ENCODE measurements around the gene ADAMTS14. TPM values are rescaled to one million over a fixed set of nuclear protein-coding genes. Genes with fewer than 3 reads are reported as not detected.

ADAMTS14 gene
- total RNA-seq, 1 experiment from 2014 or later = 1.6 TPM

DNA sequence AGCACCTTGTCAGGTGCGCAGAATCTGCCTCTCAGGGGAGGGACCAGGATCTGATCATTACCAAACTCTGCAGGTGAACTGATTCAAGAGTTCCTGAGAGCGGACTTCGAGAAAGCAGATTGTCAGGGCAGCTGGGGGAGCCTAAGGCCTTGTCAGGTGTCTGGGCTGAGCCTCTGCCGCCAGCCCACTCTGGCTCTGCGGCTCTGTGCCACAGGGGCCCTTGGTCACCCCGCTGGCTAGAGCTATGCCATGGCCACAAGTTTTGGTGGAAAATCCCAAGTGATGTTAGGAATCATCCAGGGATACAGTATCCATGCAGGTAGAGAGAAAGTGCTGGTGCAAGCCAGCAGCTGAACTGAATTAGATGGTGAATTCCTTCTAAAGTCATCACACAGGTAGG, 4.2 kb downstream of the ADAMTS14 start:
- no peak for DNase-seq
- TF ChIP-seq, protein P1, sequence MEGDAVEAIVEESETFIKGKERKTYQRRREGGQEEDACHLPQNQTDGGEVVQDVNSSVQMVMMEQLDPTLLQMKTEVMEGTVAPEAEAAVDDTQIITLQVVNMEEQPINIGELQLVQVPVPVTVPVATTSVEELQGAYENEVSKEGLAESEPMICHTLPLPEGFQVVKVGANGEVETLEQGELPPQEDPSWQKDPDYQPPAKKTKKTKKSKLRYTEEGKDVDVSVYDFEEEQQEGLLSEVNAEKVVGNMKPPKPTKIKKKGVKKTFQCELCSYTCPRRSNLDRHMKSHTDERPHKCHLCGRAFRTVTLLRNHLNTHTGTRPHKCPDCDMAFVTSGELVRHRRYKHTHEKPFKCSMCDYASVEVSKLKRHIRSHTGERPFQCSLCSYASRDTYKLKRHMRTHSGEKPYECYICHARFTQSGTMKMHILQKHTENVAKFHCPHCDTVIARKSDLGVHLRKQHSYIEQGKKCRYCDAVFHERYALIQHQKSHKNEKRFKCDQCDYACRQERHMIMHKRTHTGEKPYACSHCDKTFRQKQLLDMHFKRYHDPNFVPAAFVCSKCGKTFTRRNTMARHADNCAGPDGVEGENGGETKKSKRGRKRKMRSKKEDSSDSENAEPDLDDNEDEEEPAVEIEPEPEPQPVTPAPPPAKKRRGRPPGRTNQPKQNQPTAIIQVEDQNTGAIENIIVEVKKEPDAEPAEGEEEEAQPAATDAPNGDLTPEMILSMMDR (conservative IDR thresholded peaks at IDR 0.05) = no peak
- no peak overlapping the region for H3K23ac ChIP-seq (ENCODE audit: insufficient read length, low read depth, low read length)
- Mint-ChIP-seq H3K27me3 (ENCODE audit: low read depth) (peaks cover 19% of the 10 kb centered on the region), H3K9me3 (no peaks in the 10 kb centered on the region; a peak in 2 of 5 replicates), H3K4me3 (no peak overlapping the region), H3K4me1 (peaks cover 24 to 29% of the 10 kb centered on the region in 2 experiments), H3K36me3 (ENCODE audit: insufficient read depth in 1 of 3, low read depth in 3 of 3) (no peaks in the 10 kb centered on the region; a peak in 3 of 7 replicates), H3K27ac (no peak overlapping the region)
- H3K4me2 ChIP-seq (ENCODE audit: insufficient read depth, insufficient read length, low read length) = no peak overlapping the region
- peaks cover 5% of the 10 kb centered on the region for H3K23me2 ChIP-seq (ENCODE audit: insufficient read length, low read depth, low read length, poor library complexity, severe bottlenecking)
- no peak overlapping the region for H2BK15ac ChIP-seq (ENCODE audit: low read depth, low read length)
- H3K9ac ChIP-seq (ENCODE audit: extremely low read depth, insufficient read length, low read length) = no peak overlapping the region
- no peak overlapping the region for H2BK5ac ChIP-seq (ENCODE audit: insufficient read length, low read length)
- H4K5ac ChIP-seq (ENCODE audit: insufficient read length, low read depth, low read length) = no peak overlapping the region
- no peak overlapping the region for H3K56ac ChIP-seq (ENCODE audit: insufficient read length, low read depth, low read length)
- no peaks in the 10 kb centered on the region; the same call in 1 of the 2 replicates for H3K27me3 ChIP-seq (ENCODE audit: insufficient read depth, low read length)
- no peak overlapping the region for H2BK20ac ChIP-seq (ENCODE audit: low read depth, low read length, poor library complexity, severe bottlenecking)
- no peak overlapping the region for H2AK5ac ChIP-seq (ENCODE audit: insufficient read length, low read length)
- H3K9me3 ChIP-seq (ENCODE audit: control insufficient read depth, low read depth, low read length) = no peaks in the 10 kb centered on the region
- H3K4ac ChIP-seq (ENCODE audit: low read depth, low read length) = no peak overlapping the region
- no peaks in the 10 kb centered on the region for H4K20me1 ChIP-seq (ENCODE audit: control insufficient read depth, insufficient read depth, insufficient read length)
- H3K14ac ChIP-seq (ENCODE audit: insufficient read depth, low read length) = no peak overlapping the region
- no peaks in the 10 kb centered on the region for H3K79me2 ChIP-seq (ENCODE audit: insufficient read depth, low read length)
- no peak overlapping the region for H2AFZ ChIP-seq (ENCODE audit: low read length)
- no peak overlapping the region for H3T11ph ChIP-seq (ENCODE audit: low read length)
- H3K79me1 ChIP-seq (ENCODE audit: insufficient read depth, low read depth, low read length, poor library complexity, severe bottlenecking) = no peaks in the 10 kb centered on the region
- H3K4me1 ChIP-seq (ENCODE audit: insufficient read depth, low read length) = no peaks in the 10 kb centered on the region
- H2BK120ac ChIP-seq (ENCODE audit: low read depth, low read length, poor library complexity, severe bottlenecking) = no peak overlapping the region
- no peak overlapping the region for H4K8ac ChIP-seq (replicated peaks; ENCODE audit: insufficient read length, low read depth, low read length)
- no peak overlapping the region for H2BK12ac ChIP-seq (ENCODE audit: insufficient read length, low read depth, low read length)
- H4K91ac ChIP-seq (ENCODE audit: insufficient read length, low read depth, low read length) = no peak overlapping the region
- H3K18ac ChIP-seq (ENCODE audit: insufficient read length, low read depth, low read length) = no peak overlapping the region
- no peak overlapping the region for H3K27ac ChIP-seq (ENCODE audit: insufficient read length, low read depth, low read length)
- WGBS (ENCODE audit: extremely low coverage, insufficient read length, low lambda C conversion rate) = no CpG with 5 or more reads among the region's 6 CpGs
